ENCODE data around the gene KAT5.

GRCh38 chr11:65712633-65713076, 603 bp downstream of the KAT5 start:
- no peak for TF ChIP-seq TARDBP (IDR thresholded peaks at IDR 0.05; ENCODE audit: borderline replicate concordance)
- TF ChIP-seq ATF2 (IDR thresholded peaks at IDR 0.05; ENCODE audit: low read length) = no peak
- no peak for TF ChIP-seq CTCF (IDR thresholded peaks at IDR 0.05 in 2 of 3, conservative IDR thresholded peaks at IDR 0.05 in 1 of 3; ENCODE audit: control insufficient read depth in 2 of 3, extremely low read depth in 1 of 3, insufficient read depth in 1 of 3, low read depth in 3 of 3, low read length in 3 of 3)
- TF ChIP-seq MTA2 (IDR thresholded peaks at IDR 0.05; ENCODE audit: low read depth) = no peak

All from GM12878 (cell line).